GM19351 (cell line): Measurements from ENCODE around the gene PDXDC1.
"Not testable (repeated sequence)": the region's sequence is repeated elsewhere in the genome, so short reads cannot be mapped to it uniquely, and the experiment has no call there.

Experiments
- ATAC-seq: cut with Tn5 transposase; IDR thresholded peaks from one replicate; pipeline ENCODE4 v1.9.1; 2021; ENCODE audit warnings: mild to moderate bottlenecking, moderate library complexity; ENCODE audit not compliant: unreplicated experiment

Gene PDXDC1

DNA sequence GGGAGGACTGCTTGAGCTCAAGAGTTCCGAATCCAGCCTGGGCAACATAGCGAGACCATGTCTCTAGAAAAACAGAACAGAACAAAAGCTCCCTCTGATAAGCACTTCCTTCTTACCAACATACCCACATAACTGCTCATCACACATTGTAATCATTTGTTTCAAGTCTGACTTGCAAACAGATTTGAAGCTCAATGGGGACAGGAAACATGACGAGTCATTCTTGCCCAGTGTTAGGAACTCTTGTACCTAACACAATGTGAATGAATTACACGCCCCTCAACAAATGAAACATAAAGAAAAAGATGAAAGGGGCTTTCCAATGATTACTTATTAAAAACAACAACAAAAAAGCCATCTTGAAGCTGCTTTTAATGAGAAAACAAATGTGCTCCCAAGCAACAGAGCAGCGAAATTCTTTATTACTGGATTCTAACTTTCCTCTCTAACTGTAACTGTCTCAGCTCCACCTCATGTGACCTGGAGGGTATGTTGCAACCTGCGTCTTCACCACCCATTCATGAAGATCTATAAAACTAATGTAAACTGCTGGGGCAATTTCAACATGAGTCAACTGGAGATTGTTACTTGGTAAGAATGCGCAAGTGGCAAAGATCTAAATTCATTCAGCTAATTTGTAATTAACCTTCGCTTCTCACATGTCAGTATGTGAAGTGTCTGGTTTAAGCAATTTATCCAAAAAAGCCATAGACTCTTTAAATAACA is 87.4 kb downstream of the PDXDC1 start:
- ATAC-seq, result not testable (repeated sequence)

DNA sequence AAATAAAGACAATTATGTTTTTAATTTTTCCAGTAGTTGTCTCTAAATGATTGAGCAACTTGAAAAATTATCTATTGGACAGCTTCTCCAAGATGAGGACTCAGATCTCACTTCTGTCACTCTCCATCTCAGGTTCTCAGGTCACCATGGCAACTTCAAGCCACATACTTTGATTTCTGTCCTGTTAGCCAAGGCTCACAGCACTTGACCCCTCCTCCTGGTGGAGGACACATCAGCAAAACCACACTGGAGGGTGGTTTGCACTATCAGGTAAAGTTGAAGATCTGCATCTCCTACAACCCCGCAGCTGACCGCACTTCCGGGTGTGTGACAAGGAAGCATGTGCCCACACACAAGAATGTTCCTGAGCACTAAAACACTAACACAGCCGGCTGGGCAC is 91.1 kb downstream of the PDXDC1 start:
- ATAC-seq, result not testable (repeated sequence)

DNA sequence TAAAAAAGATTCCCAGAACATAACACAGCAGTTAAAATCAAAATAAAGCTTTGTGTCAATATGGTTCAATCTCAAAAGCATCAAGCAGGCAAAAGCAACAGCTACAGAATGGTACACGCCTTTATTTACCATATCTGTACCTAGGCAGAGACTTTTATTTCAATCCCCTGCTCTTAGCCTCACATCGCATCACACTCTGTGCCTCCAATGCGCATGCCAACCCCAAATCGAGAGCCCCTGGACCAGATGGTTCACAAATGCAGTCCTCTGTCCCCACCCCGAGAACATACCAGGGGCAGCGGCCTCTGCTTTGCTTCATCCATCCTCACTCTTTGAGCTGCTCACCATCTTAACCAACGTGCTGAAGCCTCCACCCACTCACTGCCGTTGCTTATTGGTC is 91.9 kb downstream of the PDXDC1 start:
- ATAC-seq, result not testable (repeated sequence)

DNA sequence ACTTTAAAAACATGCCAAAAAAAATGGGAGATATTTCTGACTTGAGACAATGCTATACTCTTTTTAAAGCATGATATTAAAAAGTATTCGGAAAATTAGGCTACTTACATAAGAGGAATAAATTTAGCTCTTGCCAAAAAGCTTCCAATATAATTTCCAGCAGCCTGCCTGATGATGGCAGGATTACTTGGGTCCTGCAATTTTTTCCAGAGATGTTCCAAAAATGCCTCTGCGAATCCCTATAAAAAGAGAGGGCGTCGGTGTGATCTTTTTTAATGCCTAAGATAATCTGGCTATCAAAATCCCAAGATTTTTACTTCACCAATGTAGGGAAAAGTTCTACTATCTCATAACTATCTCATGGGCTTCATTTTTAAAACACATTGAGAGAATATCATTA is 96.2 kb downstream of the PDXDC1 start:
- not testable (repeated sequence) for ATAC-seq

DNA sequence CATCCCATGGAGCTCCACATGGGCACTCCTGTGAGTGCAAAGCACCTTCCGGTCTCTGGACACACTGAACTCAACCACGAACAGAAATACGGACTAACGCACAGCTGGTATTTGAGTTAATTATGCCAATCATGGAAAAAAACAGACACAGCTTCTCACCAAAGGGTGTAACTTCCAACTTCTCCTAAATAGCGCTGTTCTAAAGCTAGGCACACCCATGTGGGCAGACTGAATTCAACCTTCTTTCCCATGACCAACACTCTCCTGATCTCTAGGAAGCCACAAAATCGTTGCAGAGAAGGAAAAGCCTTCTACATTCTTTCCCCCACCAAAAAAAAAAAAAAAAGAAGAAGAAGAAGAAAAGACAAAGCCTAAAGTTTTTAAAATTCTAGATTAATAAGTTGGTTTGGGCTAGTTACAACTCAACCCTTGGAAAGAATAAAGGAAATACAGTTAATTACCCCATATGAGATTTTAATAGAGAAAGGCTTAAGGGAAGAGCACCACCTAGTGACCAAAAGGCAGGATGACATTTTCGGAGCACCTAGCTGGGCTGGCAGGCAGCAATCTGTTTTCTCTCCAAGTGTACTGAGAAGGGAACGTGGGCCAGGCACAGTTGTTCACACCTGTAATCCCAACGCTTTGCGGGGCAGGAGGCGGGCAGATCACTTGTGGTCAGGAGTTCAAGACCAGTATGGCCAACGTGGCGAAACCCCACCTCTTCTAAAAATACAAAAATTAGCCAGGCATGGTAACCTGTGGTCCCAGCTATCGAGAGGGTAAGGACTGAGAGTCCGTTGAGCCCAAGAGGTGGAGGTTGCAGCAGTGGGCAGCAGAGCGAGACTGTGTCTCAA is 97.3 kb downstream of the PDXDC1 start:
- not testable (repeated sequence) for ATAC-seq

DNA sequence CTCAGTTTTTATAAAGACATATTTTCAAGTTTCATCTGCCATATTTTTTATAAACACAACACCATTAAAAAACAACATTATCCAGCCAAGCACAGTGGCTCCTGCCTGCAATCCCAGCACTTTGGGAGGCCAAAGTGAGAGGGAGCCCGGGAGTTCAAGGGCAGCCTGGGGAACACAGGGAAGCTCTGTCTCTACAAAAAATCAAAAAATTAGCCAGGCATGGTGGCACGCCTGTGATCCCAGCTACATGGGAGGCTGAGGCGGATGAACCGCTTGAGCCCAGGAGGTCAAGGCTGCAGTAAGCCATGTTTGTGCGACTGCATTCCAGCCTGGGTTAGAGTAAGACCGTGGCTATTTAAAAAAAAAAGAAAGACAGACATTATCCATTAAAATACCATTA is 98.3 kb downstream of the PDXDC1 start:
- ATAC-seq, result no peak

DNA sequence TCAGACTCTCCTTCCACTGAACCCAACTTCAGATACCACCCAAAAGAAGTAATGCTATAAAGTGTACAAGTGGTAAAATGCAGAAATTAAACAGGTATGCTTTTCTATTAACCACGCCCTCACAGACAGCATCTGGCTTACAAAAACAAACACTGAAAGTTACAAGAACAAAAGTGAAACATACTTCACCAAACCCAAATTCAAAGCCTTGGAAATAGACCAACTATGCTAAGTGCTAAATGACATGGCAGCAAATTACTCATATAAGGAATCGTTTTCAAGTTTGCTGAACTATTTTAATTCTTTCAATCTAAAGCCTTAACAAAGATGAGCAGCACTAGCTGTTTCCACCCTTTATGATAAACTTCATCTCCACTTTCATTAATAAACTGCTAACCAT is 101.3 kb downstream of the PDXDC1 start:
- not testable (repeated sequence) for ATAC-seq

DNA sequence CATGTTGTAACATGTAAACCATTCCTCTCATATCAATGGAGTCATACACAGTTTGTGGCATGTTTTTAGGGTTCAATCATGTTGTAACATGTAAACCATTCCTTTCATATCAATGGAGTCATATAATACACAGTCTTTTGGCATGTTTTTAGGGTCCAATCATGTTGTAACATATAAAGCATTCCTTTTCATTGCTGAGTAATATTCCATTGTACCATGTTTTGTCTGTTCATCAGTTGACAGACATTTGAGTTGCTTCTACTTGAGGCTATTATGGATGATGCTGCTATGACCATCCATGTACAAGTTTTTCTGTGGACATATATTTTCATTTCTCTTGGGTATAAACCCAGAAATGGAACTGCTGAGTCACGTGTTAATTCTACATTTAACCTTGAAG is 106.1 kb downstream of the PDXDC1 start:
- not testable (repeated sequence) for ATAC-seq

DNA sequence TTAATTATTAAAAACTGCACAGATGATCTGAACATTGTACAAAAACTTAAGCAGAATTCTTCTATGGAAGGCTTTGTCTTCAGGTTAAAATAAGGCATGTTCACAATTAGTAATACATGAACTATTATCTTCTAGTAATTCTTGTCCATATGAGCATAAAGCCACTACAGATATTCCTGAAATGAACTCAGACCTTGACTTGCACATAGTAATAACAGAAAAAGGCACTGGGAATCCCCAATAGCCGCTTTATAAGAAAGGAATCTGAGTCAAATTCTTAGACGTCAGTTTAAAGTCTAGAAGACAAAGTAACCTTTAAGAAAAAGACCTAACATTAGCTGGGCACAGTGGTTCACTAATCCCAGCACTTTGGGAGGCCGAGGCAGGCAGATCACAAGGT is 108.0 kb downstream of the PDXDC1 start:
- not testable (repeated sequence) for ATAC-seq

DNA sequence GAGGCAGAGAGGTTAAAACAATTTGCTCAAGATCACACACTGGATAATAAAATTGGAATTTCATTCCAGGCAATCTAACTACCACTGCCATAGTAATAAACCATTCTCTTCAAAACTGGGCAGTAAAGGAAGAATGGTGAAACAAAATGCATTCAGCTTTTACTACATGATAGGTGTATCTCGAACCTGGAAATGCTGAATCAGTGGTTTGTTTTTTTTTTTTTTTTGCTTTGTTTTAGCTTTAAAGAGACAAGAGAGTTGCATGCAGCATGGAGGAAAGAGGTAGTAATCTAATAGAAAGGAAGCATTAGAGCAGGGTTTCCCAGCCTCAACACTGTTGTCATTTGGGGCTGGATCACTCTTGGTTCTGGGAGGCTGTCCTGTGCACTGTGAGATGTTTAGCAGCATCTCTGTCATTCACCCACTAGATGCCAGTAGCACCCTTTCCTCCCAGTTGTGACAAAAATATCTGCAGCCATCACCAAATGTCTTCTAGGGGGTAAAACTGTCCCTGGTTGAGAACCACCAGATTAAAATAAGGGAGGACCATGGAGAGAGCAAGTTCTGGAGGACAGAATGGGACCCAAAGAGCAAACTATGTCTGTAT is 115.9 kb downstream of the PDXDC1 start:
- not testable (repeated sequence) for ATAC-seq

DNA sequence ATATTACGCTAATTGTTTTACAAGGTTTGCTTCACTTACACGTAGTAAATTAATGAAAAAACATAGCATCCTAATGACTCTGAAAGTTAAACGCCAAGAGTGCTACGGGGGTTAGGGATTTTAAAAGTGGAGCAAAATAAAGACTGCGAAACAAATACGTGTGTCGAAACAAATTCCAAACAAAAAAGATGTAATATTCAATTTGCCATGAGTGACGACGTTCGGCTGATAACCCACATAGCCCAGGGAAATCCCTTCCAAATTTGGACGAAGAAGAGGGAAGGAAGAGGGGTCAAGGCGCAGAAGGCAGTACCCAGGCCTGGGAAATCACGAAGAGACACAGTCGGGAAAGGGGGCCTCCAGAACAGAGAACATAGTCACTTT is 118.7 kb downstream of the PDXDC1 start:
- not testable (repeated sequence) for ATAC-seq

DNA sequence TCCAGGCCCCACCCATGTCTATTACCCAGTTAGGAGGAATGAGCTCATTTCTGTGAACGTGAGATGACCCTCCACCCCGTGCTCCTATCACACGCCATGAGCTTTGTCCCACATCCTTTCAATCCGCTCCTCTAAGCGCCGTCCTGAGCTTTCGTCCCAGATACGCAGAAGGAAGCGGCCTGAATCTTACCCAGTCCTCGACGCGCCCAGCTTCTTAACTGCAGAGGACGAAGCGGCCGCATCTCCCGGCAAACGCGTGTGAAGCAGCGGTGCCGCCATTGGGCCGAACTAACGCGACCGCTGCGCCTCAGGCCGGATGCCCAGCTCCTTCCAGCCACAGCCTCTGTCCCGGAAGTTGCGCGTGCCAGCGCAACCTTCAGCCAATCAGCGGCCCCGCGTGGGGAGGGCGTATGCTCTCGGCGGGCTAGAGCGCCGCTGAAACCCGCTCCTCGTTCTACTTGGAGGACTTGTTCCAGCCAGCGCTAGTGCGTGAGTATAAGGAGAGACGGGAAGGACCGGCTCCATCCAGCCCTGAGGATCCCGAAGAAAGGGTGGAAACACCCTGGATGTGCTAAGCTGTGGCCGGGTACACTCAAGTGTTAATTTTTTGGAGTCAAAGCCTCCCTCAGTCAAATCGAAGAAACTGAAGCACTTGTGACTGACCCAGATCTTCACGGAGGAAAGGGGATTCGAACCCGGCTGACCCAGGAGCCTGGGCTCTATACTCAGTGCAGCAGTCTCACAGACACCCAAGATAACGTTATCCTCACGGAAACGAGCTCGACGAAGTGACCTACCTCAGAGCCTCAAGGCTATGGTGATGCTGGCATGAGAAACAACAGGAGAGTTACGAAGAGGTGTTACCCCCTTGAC is 119.4 kb downstream of the PDXDC1 start, which contains the start of gene RRN3:
Gene RRN3 (minus strand): TSS at position 318 of the 873 bp plus-strand sequence. CDS start 39 bp downstream, at position 279.
- ATAC-seq, result peak; percentile 99

DNA sequence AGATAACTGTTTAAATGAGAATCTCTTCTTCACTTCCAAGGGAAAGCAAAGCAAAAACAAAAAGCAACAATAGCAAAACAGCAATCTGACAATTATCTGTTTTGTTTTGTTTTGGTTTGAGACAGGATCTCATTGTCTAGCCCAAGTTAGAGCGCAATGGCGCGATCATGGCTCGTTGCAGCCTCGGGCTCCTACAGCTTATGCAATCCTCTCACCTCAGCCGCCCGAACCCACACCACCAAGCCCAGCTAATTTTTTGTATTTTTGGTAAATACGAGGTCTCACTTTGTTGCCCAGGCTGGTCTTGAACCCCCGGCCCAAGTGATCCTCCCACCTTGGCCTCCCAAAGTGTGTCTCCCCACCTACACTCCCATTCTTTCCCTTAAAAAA is 121.8 kb downstream of the PDXDC1 start:
- ATAC-seq, result not testable (repeated sequence)

DNA sequence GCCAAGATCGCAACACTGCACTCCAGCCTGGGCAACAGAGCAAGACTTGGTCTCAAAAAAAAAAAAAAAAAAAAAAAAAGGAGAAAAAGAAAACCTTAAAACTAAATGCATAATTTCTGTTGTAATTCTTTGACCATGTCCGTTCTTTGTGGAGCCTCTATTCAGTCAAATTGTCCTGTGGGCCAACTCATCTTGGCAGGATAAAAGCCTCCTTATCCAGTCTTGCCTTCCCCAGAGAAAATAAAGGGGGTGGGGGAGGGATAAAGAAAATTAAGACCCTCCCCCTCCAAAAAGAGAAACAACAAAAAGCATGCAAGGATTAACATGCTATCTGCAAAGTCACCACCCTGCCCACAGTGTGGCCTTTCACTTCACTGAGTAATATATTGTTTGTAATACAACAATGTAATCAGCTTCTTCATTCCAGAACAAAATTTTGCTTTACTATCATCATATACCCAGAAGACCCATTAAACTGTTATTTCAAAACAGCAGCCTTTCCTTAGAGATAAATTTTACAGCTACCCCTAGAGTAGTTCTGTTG is 124.6 kb downstream of the PDXDC1 start:
- not testable (repeated sequence) for ATAC-seq

DNA sequence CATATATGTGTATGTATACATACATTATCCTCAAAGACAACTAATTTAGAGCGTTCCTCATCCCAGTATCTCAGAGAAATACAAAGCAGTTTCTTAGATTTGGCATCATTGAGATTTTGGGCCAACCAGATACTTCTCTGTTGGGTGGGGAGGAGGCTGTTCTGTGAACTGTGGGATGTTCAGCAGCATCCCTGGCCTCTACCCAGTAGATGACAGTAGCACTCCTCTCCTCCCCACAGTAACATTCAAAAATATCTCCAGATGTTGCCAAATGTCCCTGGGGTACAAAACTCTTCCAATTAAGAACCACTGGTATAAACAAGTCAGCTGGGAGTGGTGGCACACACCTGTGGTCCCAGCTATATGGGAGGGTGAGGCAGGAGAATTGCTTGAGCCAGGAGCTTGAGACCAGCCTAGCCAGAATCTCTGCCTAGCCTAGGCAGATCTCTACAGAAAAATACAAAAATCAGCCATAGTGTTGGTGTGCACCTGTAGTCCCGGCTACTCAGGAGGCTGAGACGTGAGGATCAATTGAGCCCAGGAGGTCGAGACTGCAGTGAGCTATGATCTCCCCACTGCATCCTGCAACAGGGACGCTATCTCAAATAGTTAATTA is 125.7 kb downstream of the PDXDC1 start:
- not testable (repeated sequence) for ATAC-seq

DNA sequence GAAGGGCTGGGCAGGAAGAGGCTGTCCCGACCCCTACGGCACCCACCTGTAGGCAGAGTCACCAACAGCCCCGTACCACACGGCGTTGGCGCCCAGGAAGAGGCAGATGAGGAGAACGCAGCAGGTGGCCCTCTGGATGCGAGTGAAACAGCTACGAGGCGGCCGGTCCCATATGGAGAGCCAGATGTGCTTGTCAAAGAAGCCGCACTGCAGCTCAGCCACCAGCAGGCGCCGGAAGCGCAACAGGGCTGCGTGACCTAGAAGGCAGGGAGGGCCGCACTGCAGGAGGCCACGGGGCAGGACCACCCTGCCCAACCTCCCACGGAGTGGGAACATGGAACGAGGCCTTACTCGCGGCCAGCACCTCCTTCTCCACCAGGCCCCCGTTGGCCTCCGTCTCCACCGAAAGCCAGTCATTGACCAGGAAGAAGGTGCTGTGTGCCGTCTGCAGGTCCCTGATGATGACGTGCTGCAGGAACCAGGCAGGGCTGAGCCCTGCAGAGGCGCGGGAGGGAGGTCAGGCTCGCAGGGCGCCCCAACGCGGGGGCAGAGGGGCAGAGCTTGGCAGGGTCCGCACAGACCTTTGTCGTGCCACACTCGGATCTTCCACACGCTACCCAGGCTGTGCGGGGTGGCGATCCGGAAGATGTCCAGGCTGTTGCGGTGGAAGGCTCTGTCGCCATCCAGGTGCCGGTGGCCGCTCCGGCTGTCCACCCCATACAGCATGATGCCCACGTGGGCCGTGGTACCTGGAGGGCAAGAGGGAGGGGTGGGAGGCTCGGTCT is 153.0 kb downstream of the PDXDC1 start:
- not testable (repeated sequence) for ATAC-seq

DNA sequence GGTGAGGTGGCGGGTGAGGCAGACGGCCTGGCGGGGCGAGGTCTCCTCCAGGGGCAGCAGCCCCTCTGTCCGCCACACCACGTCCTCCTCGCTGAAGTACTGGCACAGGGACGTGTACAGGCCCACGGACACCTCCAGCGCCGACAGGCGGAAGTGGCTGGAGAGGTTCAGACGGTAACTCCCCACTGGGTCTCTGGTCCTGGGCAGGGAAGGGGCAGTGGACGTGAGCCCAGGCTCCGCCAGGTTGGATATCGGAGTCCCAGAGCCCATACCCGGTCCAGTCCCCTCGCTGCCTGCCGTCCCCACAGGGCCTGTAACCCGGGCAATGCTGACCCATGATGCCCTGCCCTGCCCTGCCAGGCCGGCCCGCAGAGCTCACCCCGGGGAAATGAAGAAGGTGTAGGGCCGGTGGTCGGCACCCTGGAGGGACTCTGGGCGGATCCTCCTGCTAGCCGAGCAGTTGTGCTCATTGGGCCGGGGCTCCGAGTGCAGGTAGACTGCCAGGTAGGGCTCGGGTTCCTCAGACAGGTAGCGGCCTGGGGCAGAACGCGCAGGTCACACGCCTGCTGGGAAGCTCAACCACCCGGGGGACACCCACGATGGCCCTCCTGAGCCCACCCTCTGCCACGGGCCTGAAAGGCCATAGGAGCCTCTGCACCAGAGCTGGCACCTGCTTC is 155.6 kb downstream of the PDXDC1 start:
- ATAC-seq, result not testable (repeated sequence)

DNA sequence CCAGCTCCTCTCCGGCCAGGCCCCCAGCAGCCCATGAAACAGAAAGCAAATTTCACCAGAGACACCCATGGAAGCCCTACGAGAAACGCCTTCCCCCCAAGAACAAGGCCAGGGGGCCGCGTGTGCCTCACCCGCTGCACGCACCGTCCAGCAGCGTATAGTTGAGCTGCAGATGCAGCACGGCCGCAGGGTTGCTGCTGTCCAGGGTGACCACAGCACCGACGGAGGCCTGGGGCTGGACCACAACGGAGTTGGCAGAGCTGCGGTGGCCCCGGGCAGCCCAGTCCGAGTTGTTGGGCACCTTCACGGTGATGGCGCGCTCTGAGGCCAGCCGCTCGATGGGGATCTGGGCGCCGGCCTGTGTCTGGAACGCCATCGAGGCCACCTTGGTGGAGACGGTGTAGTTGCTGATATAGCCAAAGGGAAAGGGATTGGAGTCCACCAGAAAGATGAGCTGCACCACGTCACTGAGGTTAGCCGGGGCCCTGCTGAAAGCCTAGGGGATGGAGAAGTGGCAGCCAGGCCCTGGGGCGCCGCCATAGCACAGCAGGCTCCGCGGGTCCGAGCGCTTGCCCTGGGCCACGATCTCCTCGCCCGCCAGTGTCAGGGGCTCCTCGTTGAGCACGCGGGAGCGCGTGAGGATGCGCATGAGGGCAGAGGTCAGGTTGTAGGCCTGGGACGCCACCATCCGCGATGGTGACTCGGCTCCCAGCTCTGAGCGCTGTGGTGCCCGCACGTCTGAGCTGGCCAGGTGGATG is 156.3 kb downstream of the PDXDC1 start:
- not testable (repeated sequence) for ATAC-seq
